Nephron progenitor cell (in vitro differentiated cells): ENCODE measurements around the gene COL4A2.

Experiments used
- DNase-seq: peaks from one replicate; pipeline ENCODE4 v3.0.0; 2021
- H3K27ac Mint-ChIP-seq: 2 replicates; pipeline ENCODE4 v1.8.0; 2021; ENCODE audit warnings: mild to moderate bottlenecking, moderate library complexity, mixed read lengths
- H3K27me3 Mint-ChIP-seq: 2 replicates; pipeline ENCODE4 v1.8.0; 2021; ENCODE audit warnings: mild to moderate bottlenecking, low read depth, mixed read lengths; ENCODE audit not compliant: poor library complexity
- H3K36me3 Mint-ChIP-seq: 2 replicates; pipeline ENCODE4 v1.8.0; 2021; ENCODE audit warnings: low read depth, mixed read lengths
- H3K4me1 Mint-ChIP-seq: 2 replicates; pipeline ENCODE4 v1.8.0; 2021; ENCODE audit warnings: mixed read lengths
- H3K4me3 Mint-ChIP-seq: 2 replicates; pipeline ENCODE4 v1.8.0; 2021; ENCODE audit warnings: mild to moderate bottlenecking, moderate library complexity, mixed read lengths
- H3K9me3 Mint-ChIP-seq: 2 replicates; pipeline ENCODE4 v1.8.0; 2021; ENCODE audit warnings: mild to moderate bottlenecking, moderate library complexity, mixed read lengths
- TF ChIP-seq, protein P1 (sequence below): fragments of 200-600 bp; sonication (generic); IDR thresholded peaks from 2 replicates; pipeline ENCODE4 v1.5.0; 2021; ENCODE audit warnings: antibody characterized with exemption

COL4A2 gene

DNA sequence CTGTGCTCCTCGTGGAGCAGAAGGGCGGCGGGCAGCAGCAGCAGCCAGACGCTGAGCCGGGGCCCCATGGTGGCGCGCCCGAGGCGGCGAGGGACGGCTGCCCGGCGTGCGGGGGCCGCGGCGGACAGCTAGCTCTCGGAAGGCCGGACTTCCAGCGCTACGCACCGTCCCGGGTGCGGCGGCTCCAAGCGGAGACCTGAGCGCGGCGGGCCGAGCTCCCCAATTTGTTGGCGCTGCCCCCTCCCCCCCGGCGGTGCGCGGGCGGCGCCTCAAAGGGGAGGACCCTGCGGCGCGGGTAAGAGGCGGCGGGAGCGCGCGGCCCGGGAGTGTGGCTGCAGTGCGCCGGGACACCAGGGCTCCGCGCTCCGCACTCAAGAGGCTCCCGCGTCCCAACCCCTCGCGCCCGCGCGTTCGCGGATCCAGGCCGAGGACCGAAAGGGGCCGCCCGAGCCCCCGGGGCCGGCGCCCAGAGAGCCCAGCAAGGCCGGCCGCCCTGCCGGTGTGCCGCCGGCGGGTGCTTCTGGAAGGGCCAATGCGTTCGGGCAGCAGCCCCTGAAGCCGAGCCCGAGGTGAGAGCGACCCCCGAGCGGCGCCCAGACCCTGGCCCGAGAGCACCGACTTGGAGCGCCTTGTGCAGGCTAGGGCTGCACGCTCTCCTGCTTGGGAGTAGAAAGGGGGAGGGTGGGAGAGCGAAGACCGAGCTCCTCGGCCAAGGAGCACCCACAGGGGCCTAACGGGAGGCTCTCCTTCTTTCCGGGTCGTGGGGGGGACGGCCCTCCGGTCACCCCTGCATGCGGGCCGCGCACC lies at the start of gene COL4A2, which contains the start of gene COL4A1:
TSS of gene COL4A2 (plus strand) at position 325 of the 807 bp plus-strand sequence. CDS start 620 bp downstream, outside the sequence.
TSS of gene COL4A1 (minus strand) at position 198 of the 807 bp plus-strand sequence. CDS start at position 68, 130 bp downstream.
- TF ChIP-seq, protein P1, sequence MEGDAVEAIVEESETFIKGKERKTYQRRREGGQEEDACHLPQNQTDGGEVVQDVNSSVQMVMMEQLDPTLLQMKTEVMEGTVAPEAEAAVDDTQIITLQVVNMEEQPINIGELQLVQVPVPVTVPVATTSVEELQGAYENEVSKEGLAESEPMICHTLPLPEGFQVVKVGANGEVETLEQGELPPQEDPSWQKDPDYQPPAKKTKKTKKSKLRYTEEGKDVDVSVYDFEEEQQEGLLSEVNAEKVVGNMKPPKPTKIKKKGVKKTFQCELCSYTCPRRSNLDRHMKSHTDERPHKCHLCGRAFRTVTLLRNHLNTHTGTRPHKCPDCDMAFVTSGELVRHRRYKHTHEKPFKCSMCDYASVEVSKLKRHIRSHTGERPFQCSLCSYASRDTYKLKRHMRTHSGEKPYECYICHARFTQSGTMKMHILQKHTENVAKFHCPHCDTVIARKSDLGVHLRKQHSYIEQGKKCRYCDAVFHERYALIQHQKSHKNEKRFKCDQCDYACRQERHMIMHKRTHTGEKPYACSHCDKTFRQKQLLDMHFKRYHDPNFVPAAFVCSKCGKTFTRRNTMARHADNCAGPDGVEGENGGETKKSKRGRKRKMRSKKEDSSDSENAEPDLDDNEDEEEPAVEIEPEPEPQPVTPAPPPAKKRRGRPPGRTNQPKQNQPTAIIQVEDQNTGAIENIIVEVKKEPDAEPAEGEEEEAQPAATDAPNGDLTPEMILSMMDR = no peak
- peak; percentile 80 for DNase-seq
- Mint-ChIP-seq H3K36me3 (peaks cover 9% of the 10 kb centered on the region), H3K4me3 (peak within 1 kb of the TSS; percentile 96), H3K27ac (peak within 1 kb of the TSS; percentile 81), H3K4me1 (peaks cover 76% of the 10 kb centered on the region), H3K9me3 (no peaks in the 10 kb centered on the region), H3K27me3 (peaks cover 14% of the 10 kb centered on the region)

GRCh38 chr13:110257408-110257807 lies 49.7 kb upstream of the COL4A2 start:
- Mint-ChIP-seq H3K4me1 (peaks cover 28% of the 10 kb centered on the region), H3K27ac (no peak overlapping the region), H3K27me3 (no peaks in the 10 kb centered on the region), H3K4me3 (no peak overlapping the region), H3K36me3 (peaks cover 15% of the 10 kb centered on the region), H3K9me3 (no peaks in the 10 kb centered on the region)
- TF ChIP-seq, protein P1 = no peak
- no peak for DNase-seq

GRCh38 chr13:110258876-110259631 lies 48.0 kb upstream of the COL4A2 start:
- H3K36me3 Mint-ChIP-seq = peaks cover 15% of the 10 kb centered on the region
- no peaks in the 10 kb centered on the region for H3K9me3 Mint-ChIP-seq
- H3K4me1 Mint-ChIP-seq = peaks cover 38% of the 10 kb centered on the region
- no peaks in the 10 kb centered on the region for H3K27me3 Mint-ChIP-seq
- no peak overlapping the region for H3K4me3 Mint-ChIP-seq
- DNase-seq = no peak
- TF ChIP-seq, protein P1 = no peak
- H3K27ac Mint-ChIP-seq = no peak overlapping the region

- no peak overlapping the region for H3K4me3 Mint-ChIP-seq
- peaks cover 15% of the 10 kb centered on the region for H3K36me3 Mint-ChIP-seq
- no peaks in the 10 kb centered on the region for H3K27me3 Mint-ChIP-seq
- TF ChIP-seq, protein P1 = no peak
- no peak for DNase-seq
- peaks cover 41% of the 10 kb centered on the region for H3K4me1 Mint-ChIP-seq
- no peak overlapping the region for H3K27ac Mint-ChIP-seq
- H3K9me3 Mint-ChIP-seq = no peaks in the 10 kb centered on the region
Observed at GRCh38 chr13:110259651-110260050, 47.4 kb upstream of the COL4A2 start.

- peaks cover 10% of the 10 kb centered on the region for H3K36me3 Mint-ChIP-seq
- no peak overlapping the region for H3K4me3 Mint-ChIP-seq
- TF ChIP-seq, protein P1 = no peak
- peak overlapping the region; percentile 48 for H3K27ac Mint-ChIP-seq
- H3K27me3 Mint-ChIP-seq = no peaks in the 10 kb centered on the region
- peaks cover 40% of the 10 kb centered on the region for H3K4me1 Mint-ChIP-seq
- DNase-seq = no peak
- no peaks in the 10 kb centered on the region for H3K9me3 Mint-ChIP-seq
Observed at GRCh38 chr13:110261166-110262081, 45.7 kb upstream of the COL4A2 start.
